MCF 10A (cell line): ENCODE measurements around the gene SPON1. TPM values are rescaled to one million over a fixed set of nuclear protein-coding genes. Genes with fewer than 3 reads are reported as not detected.

Source experiments
- BruUV-seq: library from RNA; stranded (reverse); fragments of 400-500 nt; replicated peaks from 2 replicates; lab custom pipeline; 2021; lab: Mats Ljungman, UMichigan
- CTCF ChIA-PET: fragments of 300-600 bp; sonication (Branson Sonifier 250); formaldehyde crosslinking; extraction: SDS; loops from one replicate; lab custom pipeline; 2021; ENCODE audit warnings: antibody characterized with exemption, inconsistent platforms; lab: Yijun Ruan, JAX
- POLR2A ChIA-PET: fragments of 300-600, 350-650 bp; sonication (Branson Sonifier 250); formaldehyde crosslinking; extraction: SDS; loops from one replicate; lab custom pipeline; 2020; ENCODE audit warnings: antibody characterized with exemption, inconsistent platforms; lab: Yijun Ruan, JAX
- DNase-seq: peaks from one replicate; pipeline ENCODE4 v3.0.0-alpha.2; 2018; ENCODE audit not compliant: unreplicated experiment
- H3K27ac Mint-ChIP-seq: one replicate; pipeline ENCODE4 v1.8.0; 2022; ENCODE audit warnings: mild to moderate bottlenecking, low read depth, mixed read lengths; ENCODE audit not compliant: unreplicated experiment
- H3K27me3 Mint-ChIP-seq: one replicate; pipeline ENCODE4 v1.8.0; 2022; ENCODE audit warnings: mixed read lengths; ENCODE audit not compliant: insufficient read depth, unreplicated experiment
- H3K36me3 Mint-ChIP-seq: one replicate; pipeline ENCODE4 v1.8.0; 2022; ENCODE audit warnings: mild to moderate bottlenecking, moderate library complexity, mixed read lengths; ENCODE audit not compliant: insufficient read depth, unreplicated experiment
- H3K4me1 Mint-ChIP-seq: one replicate; pipeline ENCODE4 v1.8.0; 2022; ENCODE audit warnings: mixed read lengths; ENCODE audit not compliant: insufficient read depth, unreplicated experiment
- H3K4me3 Mint-ChIP-seq: one replicate; pipeline ENCODE4 v1.8.0; 2022; ENCODE audit warnings: mild to moderate bottlenecking, moderate library complexity, mixed read lengths; ENCODE audit not compliant: unreplicated experiment
- H3K9me3 Mint-ChIP-seq: one replicate; pipeline ENCODE4 v1.8.0; 2022; ENCODE audit warnings: mixed read lengths; ENCODE audit not compliant: unreplicated experiment
- intact Hi-C: fragments of 100-400 bp; cut with micrococcal nuclease; formaldehyde crosslinking; loops from 2 replicates; pipeline ENCODE4 v1.14.1; 2022
- total RNA-seq: library from RNA; stranded (reverse); gene quantifications from 2 replicates; pipeline ENCODE4 v1.2.3, GENCODE V29; 2022
- TF ChIP-seq, protein P1 (sequence below): fragments of 200-600 bp; IDR thresholded peaks from one replicate; pipeline ENCODE4 v1.8.0; 2022; ENCODE audit warnings: antibody characterized with exemption, mild to moderate bottlenecking; ENCODE audit not compliant: unreplicated experiment

The SPON1 gene
- total RNA-seq, 1 experiment from 2014 or later: not detected

- H3K4me1 Mint-ChIP-seq: peaks cover 5% of the 10 kb centered on the region
- peak; percentile 38 for DNase-seq
- TF ChIP-seq, protein P1, sequence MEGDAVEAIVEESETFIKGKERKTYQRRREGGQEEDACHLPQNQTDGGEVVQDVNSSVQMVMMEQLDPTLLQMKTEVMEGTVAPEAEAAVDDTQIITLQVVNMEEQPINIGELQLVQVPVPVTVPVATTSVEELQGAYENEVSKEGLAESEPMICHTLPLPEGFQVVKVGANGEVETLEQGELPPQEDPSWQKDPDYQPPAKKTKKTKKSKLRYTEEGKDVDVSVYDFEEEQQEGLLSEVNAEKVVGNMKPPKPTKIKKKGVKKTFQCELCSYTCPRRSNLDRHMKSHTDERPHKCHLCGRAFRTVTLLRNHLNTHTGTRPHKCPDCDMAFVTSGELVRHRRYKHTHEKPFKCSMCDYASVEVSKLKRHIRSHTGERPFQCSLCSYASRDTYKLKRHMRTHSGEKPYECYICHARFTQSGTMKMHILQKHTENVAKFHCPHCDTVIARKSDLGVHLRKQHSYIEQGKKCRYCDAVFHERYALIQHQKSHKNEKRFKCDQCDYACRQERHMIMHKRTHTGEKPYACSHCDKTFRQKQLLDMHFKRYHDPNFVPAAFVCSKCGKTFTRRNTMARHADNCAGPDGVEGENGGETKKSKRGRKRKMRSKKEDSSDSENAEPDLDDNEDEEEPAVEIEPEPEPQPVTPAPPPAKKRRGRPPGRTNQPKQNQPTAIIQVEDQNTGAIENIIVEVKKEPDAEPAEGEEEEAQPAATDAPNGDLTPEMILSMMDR: no peak
These were observed 133.4 kb downstream of the SPON1 start for GRCh38 chr11:14095882-14096281.

GRCh38 chr11:14096606-14097005 lies 134.1 kb downstream of the SPON1 start:
- ChIA-PET CTCF (no interaction called here), POLR2A (no interaction called here)
- no TSS peak for BruUV-seq
- Mint-ChIP-seq H3K27me3 (no peaks in the 10 kb centered on the region), H3K27ac (no peak overlapping the region), H3K36me3 (no peaks in the 10 kb centered on the region), H3K4me1 (peaks cover 5% of the 10 kb centered on the region), H3K4me3 (no peak overlapping the region), H3K9me3 (no peaks in the 10 kb centered on the region)
- TF ChIP-seq, protein P1: no peak
- intact Hi-C loops: no loop called here
- no peak for DNase-seq

More at GRCh38 chr11:14095882-14096281, 133.4 kb downstream of the SPON1 start:
- POLR2A ChIA-PET: no interaction called here
- CTCF ChIA-PET: no interaction called here
- Mint-ChIP-seq H3K27me3 (no peaks in the 10 kb centered on the region), H3K27ac (no peak overlapping the region), H3K4me3 (no peak overlapping the region), H3K36me3 (no peaks in the 10 kb centered on the region), H3K9me3 (no peaks in the 10 kb centered on the region)
- BruUV-seq: no TSS peak
- intact Hi-C loops: no loop called here

DNA sequence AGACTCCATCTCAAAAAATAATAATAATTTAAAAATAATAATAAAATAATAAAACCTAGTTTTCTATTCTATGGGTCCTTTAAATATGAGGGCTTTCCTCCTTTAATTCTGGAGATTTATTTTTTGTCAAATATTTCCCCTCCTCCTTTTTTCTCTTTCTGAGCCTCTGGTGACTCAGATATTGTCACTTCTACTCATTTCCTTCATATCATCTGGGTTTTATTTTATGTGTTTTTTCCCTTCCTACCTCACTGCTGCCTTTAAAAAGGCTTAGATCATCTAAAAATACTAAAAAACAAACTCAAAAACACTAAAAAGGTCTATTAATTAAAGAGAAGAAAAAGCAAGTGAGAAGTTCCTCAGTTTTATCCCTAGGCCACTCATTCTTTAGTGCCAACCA lies 138.9 kb downstream of the SPON1 start:
- peaks cover 14% of the 10 kb centered on the region for H3K27me3 Mint-ChIP-seq
- no peaks in the 10 kb centered on the region for H3K4me1 Mint-ChIP-seq
- H3K27ac Mint-ChIP-seq: no peak overlapping the region
- no peaks in the 10 kb centered on the region for H3K36me3 Mint-ChIP-seq
- CTCF ChIA-PET: no interaction called here
- TF ChIP-seq, protein P1: no peak
- DNase-seq: no peak
- no TSS peak for BruUV-seq
- H3K9me3 Mint-ChIP-seq: no peaks in the 10 kb centered on the region
- H3K4me3 Mint-ChIP-seq: no peak overlapping the region
- POLR2A ChIA-PET: no interaction called here
- intact Hi-C loops: no loop called here

- no peak overlapping the region for H3K4me3 Mint-ChIP-seq
These were observed 140.2 kb downstream of the SPON1 start for GRCh38 chr11:14102766-14103165.

More at GRCh38 chr11:14102766-14103165, 140.2 kb downstream of the SPON1 start:
- no peak for DNase-seq
- ChIA-PET CTCF (no interaction called here), POLR2A (no interaction called here)
- TF ChIP-seq, protein P1: no peak
- Mint-ChIP-seq H3K36me3 (no peaks in the 10 kb centered on the region), H3K9me3 (no peaks in the 10 kb centered on the region), H3K27me3 (peaks cover 14% of the 10 kb centered on the region), H3K4me1 (no peaks in the 10 kb centered on the region), H3K27ac (no peak overlapping the region)
- no TSS peak for BruUV-seq
- intact Hi-C loops: no loop called here
